NCI-H69 (cell line): ENCODE measurements around the gene GFRA4.
"Not testable (repeated sequence)": the region's sequence is repeated elsewhere in the genome, so short reads cannot be mapped to it uniquely, and the experiment has no call there.

Experiments used
- DNase-seq: peaks from one replicate; lab custom pipeline; 2025; lab: John Stamatoyannopoulos, UW

Gene GFRA4

GRCh38 chr20:3615171-3615840 is 47.9 kb downstream of the GFRA4 start:
- DNase-seq: not testable (repeated sequence)

DNA sequence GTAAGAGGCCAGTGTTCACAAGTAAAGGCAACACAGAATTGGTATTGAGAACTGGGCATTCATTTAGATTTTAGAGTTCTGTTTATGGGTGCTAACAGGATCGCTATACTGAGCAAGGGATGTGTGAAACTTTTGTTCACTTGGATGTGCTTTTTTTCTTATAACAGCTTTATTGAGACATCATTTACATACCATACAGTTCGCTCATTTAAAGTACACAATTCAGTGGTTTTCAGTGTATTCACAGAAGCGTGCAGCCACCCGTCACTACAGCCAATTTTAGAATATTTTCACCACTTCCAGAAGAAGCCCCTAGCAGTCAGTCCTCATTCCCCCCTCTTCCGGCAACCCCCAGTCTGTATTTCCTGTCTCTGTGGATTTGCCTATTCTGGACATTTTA is 48.7 kb downstream of the GFRA4 start:
- no peak for DNase-seq

GRCh38 chr20:3613821-3614440 is 49.3 kb downstream of the GFRA4 start:
- DNase-seq: no peak

- no peak for DNase-seq
Measured at GRCh38 chr20:3612795-3613572, 50.2 kb downstream of the GFRA4 start.

DNA sequence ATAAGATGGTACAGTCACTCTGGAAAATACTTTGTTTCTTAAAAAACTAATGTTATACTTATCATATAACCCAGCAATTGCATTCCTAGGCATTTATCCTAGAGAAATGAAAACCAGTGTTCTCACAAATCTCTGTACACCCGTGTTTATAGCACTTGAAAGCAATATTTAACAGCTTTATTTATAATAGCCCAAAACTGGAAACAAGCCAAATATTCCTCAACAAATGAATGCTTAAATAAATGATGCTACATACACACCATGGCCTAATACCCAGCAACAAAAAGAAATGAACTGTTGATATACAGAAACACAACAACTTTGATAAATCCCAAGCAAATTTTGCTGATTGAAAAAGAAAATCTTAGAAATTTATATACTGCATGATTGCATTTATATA is 51.3 kb downstream of the GFRA4 start:
- DNase-seq: no peak
